ACC112 (cell line): Measurements from ENCODE around the gene FAT1.
"Not testable (repeated sequence)": the region's sequence is repeated elsewhere in the genome, so short reads cannot be mapped to it uniquely, and the experiment has no call there.

Experiments
- H2AFZ ChIP-seq: fragments of 200-600 bp; sonication (generic); one replicate; pipeline ENCODE4 v1.6.0; 2017; ENCODE audit warnings: antibody characterized with exemption, low read length; ENCODE audit not compliant: unreplicated experiment
- H3K27ac ChIP-seq: fragments of 200-600 bp; sonication (generic); 2 replicates; pipeline ENCODE4 v1.5.1; 2014; ENCODE audit warnings: low read depth, mild to moderate bottlenecking, antibody characterized with exemption, low read length, moderate library complexity
- H3K27me3 ChIP-seq: fragments of 200-600 bp; sonication (generic); 2 replicates; pipeline ENCODE4 v1.6.1; 2014; ENCODE audit warnings: mild to moderate bottlenecking, antibody characterized with exemption, low read length, moderate library complexity, mixed read lengths; ENCODE audit not compliant: insufficient read depth
- H3K36me3 ChIP-seq: fragments of 200-600 bp; sonication (generic); 2 replicates; pipeline ENCODE4 v1.6.1; 2016; ENCODE audit warnings: mild to moderate bottlenecking, antibody characterized with exemption, low read length, moderate library complexity, mixed read lengths; ENCODE audit not compliant: insufficient read depth
- H3K4me1 ChIP-seq: fragments of 200-600 bp; sonication (generic); one replicate; pipeline ENCODE4 v1.6.1; 2016; ENCODE audit warnings: low read length, mixed read lengths; ENCODE audit not compliant: insufficient read depth, unreplicated experiment, control insufficient read depth
- H3K4me3 ChIP-seq: fragments of 200-600 bp; sonication (generic); 2 replicates; pipeline ENCODE4 v1.5.1; 2014; ENCODE audit warnings: mild to moderate bottlenecking, low read depth, low read length
- H3K79me2 ChIP-seq: fragments of 200-600 bp; sonication (generic); one replicate; pipeline ENCODE4 v1.6.0; 2016; ENCODE audit warnings: low read length; ENCODE audit not compliant: control insufficient read depth, unreplicated experiment, insufficient read depth

The FAT1 gene

DNA sequence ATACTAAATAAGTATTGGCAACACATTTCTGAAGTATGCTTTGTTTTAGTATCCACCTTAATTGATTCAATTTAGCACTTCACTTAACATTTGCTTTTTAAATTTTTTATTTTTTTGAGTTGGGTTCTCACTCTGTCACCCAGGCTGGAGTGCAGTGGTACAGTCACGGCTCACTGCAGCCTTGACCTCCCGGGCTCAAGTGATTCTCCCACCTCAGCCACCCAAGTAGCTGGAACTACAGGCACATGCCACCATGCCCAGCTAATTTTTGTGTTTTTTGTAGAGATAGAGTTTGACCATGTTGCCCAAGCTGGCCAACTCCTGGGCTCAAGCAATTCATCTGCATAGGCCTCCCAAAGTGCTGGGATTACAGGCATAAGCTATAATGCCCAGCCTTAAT, 38.3 kb upstream of the FAT1 start:
- H3K4me3 ChIP-seq, H3K27me3 ChIP-seq, H3K27ac ChIP-seq, H2AFZ ChIP-seq, H3K79me2 ChIP-seq, H3K36me3 ChIP-seq: not testable (repeated sequence)
- peaks cover 18% of the 10 kb centered on the region for H3K4me1 ChIP-seq

DNA sequence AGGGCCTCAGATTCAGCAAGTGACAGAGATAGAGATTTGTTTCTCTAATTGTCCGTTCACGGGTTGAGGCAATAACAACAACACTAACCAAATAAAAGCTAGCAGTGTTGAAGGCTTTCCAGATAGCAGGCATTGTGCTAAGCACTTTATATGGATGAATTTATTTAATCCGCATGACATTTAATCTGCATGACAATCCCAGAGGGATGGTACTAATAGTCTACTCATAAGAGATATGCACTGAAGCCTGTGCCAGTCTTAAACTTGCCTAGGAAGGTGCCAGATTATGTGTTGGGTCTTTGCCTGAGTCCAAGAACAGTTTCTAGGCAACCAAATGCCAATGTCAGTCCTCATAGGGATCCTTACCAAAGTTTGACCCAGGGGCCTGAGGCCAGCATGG, 37.7 kb upstream of the FAT1 start:
- Histone ChIP-seq H3K27ac (peak overlapping the region; percentile 22; the same call in 1 of the 2 replicates), H3K36me3 (no peaks in the 10 kb centered on the region), H3K79me2 (no peaks in the 10 kb centered on the region), H2AFZ (no peak overlapping the region), H3K4me1 (peaks cover 18% of the 10 kb centered on the region), H3K27me3 (no peaks in the 10 kb centered on the region), H3K4me3 (no peak overlapping the region)

DNA sequence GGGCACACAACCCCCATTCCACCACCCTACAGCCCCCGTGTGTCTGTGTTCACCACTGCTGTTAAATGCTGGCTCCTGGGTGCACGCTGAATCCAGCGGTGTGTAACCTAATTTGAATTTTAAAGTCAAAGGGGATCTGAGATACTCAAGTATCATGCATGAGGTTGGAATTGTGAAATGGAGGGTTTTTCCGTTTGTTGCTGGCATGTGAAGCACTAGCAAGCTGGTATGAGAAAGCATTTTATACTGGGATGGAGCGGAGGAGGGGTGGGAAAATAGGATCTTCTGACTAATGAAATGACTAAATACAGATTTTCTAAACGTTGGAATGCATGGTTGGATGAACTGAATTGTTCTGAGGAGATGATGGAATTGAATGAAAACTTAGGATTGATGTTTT, 36.9 kb upstream of the FAT1 start:
- no peak overlapping the region for H3K4me3 ChIP-seq

DNA sequence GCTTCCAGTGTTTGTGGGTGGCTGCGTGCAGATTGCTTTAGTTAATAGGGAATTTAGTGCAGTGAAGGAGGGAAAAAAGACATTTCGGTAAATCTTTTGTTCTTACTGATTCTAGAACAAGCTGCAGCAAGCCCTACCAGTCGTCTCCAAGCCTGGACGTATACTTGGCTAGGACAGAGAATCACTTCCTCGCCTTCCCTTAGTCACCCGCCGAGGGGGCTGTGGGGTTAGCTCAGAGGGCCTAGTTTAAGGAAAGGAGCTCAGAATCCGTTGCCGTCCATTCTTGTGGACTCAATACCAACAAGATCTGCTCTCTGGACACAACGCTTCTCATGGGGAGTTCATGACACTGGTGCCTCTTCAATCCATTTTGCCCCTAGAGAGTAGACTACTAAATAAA, 36.3 kb upstream of the FAT1 start:
- no peak overlapping the region for H2AFZ ChIP-seq
- H3K27me3 ChIP-seq = no peaks in the 10 kb centered on the region
- H3K36me3 ChIP-seq = no peaks in the 10 kb centered on the region
- no peaks in the 10 kb centered on the region for H3K79me2 ChIP-seq
- no peak overlapping the region for H3K4me3 ChIP-seq
- no peak overlapping the region; the same call in 1 of the 2 replicates for H3K27ac ChIP-seq
- H3K4me1 ChIP-seq = peaks cover 9% of the 10 kb centered on the region

More for the DNA sequence above, 36.9 kb upstream of the FAT1 start:
- Histone ChIP-seq H3K27me3 (no peaks in the 10 kb centered on the region), H3K4me1 (peaks cover 14% of the 10 kb centered on the region), H3K27ac (peak overlapping the region; percentile 22; the same call in 1 of the 2 replicates), H3K36me3 (no peaks in the 10 kb centered on the region), H3K79me2 (no peaks in the 10 kb centered on the region), H2AFZ (no peak overlapping the region)

DNA sequence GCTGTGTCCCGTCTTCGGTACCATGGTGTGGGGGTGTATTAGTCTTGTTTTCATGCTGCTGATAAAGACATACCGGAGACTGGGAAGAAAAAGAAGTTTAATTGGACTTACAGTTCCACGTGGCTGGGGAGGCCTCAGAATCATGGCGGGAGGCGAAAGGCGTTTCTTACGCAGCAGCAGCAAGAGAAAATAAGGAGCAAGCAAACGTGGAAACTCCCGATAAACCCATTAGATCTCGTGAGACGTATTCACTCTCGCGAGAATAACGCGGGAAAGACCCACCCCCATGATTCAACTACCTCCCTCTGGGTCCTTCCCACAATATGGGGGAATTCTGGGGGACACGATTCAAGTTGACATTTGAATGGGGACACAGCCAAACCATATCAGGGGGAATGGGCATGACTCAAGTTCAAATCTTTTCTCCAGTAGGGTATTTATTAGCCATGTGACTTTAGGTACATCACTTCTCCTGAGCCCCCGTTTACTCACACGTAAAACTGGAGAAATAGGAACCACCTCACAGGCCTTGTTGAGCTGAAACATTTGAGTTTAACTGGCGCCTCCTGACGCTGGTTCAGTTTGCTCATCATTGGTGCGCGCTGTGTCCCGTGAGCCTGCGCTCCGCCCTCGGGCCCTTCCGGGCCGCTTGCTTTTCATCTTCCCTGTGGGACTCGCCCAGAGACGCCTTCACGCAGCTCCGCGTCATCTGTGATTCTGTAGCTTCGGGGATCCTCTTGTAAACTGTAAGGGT, 35.5 kb upstream of the FAT1 start:
- no peak overlapping the region for H2AFZ ChIP-seq
- no peak overlapping the region for H3K4me3 ChIP-seq
- H3K27me3 ChIP-seq = no peaks in the 10 kb centered on the region
- H3K27ac ChIP-seq = no peak overlapping the region
- H3K4me1 ChIP-seq = peaks cover 6% of the 10 kb centered on the region
- H3K36me3 ChIP-seq = no peaks in the 10 kb centered on the region
- no peaks in the 10 kb centered on the region for H3K79me2 ChIP-seq

DNA sequence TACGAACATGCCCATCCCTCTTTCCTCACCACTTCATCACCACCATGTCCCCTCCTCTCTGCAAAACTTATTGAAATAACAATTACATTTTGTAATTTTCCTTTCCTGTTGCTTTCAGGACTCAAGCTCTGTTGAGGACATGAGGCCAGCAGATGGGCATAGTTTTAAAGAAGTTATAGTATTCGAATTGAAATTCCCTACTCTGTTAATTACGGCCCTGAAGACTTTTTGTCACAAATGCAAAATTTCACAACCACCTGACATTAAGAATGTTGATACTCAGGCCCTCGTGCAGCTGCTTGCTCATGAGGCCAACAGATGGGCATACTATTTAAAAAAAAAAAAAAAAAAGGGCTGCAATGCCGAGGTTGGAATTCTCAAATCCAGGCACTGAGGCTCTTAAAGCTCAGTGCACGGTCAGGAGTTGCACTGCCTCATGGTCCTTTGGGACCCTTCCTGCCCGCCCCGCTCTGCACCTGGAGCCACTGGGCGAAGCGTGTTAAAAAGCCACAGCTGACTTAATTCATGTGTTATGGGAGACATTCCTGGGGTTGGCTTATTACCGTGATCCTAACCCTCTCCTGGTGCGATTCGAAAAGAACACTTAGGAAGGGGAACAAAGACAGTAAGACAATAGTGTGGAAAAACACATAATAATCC, 34.2 kb upstream of the FAT1 start:
- H3K27me3 ChIP-seq = no peaks in the 10 kb centered on the region
- no peak overlapping the region for H3K27ac ChIP-seq
- no peaks in the 10 kb centered on the region for H3K36me3 ChIP-seq
- no peaks in the 10 kb centered on the region for H3K79me2 ChIP-seq
- H3K4me3 ChIP-seq = no peak overlapping the region
- H2AFZ ChIP-seq = no peak overlapping the region
- peaks cover 6% of the 10 kb centered on the region for H3K4me1 ChIP-seq

DNA sequence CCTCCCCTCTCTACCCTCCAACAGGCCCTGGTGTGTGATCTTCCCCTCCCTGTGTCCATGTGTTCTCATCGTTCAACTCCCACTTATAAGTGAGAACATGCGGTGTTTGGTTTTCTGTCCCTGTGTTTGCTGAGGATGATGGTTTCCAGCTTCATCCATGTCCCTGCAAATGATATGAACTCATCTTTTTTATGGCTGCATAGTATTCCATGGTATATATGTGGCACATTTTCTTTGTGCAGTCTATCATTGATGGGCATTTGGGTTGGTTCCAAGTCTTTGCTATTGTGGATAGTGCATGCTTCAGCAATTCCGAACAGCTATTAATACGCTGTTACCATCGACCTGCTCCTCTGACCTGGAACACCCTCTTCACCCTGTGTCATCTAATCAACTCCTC, 32.9 kb upstream of the FAT1 start:
- not testable (repeated sequence) for H3K79me2 ChIP-seq, H2AFZ ChIP-seq, H3K4me1 ChIP-seq, H3K36me3 ChIP-seq, H3K27ac ChIP-seq, H3K27me3 ChIP-seq, H3K4me3 ChIP-seq

DNA sequence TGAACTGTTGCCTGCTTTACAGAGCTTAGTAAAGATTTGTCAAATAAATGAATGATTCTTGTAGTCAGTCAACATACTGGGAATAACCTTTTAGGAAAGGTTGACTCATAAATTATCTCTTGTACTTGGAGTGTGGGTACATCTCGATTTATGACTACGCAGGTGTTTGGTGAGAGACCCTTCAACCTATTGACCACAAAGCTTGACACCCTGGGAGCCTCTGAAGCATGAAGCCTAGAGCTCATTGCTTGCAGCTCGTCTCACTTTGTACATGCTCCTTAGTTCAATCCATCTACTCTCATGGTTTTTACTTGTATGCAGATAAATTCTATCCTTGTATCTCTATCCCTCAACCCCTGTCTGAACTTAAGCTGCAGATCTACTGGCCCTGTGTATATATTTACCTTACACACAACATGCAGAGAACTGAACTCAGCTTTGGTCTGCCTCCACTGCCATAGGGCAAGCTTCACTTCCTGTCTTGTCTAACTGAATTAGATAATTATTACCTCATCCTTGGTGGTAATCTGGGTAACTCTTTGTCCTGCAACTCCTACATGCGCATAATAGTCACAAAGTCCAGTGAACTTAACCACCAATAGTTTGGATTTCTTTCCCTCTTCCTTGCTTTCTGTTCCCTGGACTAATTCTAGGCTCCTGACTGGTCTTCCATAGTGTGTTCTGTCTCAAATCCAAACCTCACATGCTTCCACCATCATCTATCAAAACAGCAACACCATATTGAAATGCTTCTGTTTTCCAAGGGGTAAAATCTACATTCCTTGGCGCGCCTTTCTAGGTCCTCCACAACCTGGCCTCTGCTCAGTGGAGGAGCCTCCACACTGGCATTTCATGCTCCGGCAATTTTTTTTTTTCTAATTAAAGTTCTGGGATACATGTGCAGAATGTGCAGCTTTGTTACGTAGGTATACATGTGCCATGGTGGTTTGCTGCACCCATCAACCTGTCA, 32.2 kb upstream of the FAT1 start:
- Histone ChIP-seq H3K27ac (no peak overlapping the region), H3K27me3 (no peaks in the 10 kb centered on the region), H3K4me3 (no peak overlapping the region), H3K36me3 (no peaks in the 10 kb centered on the region), H3K4me1 (peaks cover 3% of the 10 kb centered on the region), H2AFZ (no peak overlapping the region), H3K79me2 (no peaks in the 10 kb centered on the region)

DNA sequence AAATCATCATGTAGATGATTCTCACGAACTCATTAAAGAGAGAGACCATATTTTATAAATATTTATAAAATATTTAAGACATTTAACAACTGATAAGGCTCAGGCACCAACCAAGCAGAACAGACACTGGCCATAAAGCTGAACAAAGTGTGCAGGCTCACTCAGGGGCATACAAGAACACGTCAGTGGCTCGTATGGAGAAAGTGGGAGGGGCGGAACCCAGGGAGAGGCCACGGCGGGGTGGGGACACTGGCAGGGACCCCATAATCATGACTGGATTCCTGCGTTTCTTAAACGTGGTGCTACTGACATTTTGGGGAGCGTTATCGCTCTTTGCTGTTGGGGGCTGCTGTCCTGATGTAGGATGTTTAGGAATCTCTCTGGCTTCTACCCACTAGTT, 31.3 kb upstream of the FAT1 start:
- H3K27me3 ChIP-seq = no peaks in the 10 kb centered on the region
- no peak overlapping the region for H3K27ac ChIP-seq
- H3K36me3 ChIP-seq = no peaks in the 10 kb centered on the region
- no peak overlapping the region for H2AFZ ChIP-seq
- H3K4me1 ChIP-seq = no peaks in the 10 kb centered on the region
- H3K4me3 ChIP-seq = no peak overlapping the region
- H3K79me2 ChIP-seq = no peaks in the 10 kb centered on the region

DNA sequence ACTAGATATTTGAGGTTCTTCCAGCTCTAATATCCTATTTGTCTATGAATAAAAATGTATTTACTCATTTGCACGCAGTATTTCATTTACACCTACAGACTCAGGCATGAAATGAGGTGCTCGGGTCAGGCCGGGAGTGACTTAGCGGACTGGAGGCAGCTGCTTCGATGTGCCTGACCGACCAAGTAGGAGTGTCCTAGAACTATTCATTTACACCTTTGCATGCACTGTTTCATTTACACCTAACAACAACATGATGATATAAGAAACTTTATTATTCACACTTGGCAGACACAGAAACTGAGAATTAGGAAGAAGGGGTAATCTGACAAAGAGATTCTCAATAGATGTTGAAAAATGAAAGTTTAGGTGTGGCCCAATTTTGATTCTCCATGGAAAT, 28.7 kb upstream of the FAT1 start:
- Histone ChIP-seq H3K27me3 (no peaks in the 10 kb centered on the region), H3K27ac (no peak overlapping the region), H3K4me1 (no peaks in the 10 kb centered on the region), H3K36me3 (no peaks in the 10 kb centered on the region), H3K79me2 (no peaks in the 10 kb centered on the region), H3K4me3 (no peak overlapping the region), H2AFZ (no peak overlapping the region)
